ENCODE measurements around the gene ACAP1.

ACAP1 gene

DNA sequence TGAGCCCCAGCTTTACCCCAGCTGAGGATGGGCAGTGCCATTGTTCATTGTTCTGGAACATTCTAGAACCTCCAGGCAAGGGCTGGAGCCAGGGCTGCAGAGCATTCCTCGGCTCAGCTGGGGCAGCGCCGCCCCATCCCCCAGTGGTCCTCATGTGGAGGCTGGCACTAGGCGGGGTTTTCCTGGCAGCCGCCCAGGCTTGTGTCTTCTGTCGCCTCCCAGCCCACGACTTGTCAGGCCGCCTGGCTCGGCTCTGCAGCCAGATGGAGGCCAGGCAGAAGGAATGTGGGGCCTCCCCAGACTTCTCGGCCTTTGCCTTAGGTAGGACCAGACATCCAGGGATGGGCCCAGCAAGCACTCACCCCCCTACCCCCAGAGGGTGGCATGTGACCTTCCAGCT, 18.7 kb downstream of the ACAP1 start, which contains the start of gene TMEM95:
TSS of gene TMEM95 (plus strand) at position 104 of the 400 bp plus-strand sequence. CDS start at position 153, 49 bp downstream.
- Histone ChIP-seq H3K27me3 (replicated peaks; ENCODE audit: control insufficient read depth, insufficient read depth, low read length) (no peaks in the 10 kb centered on the region), H3K4me3 (replicated peaks; ENCODE audit: low read depth, low read length) (no peak within 1 kb of the TSS), H3K36me3 (ENCODE audit: control insufficient read depth, insufficient read depth, low read length) (no peaks in the 10 kb centered on the region)
- TF ChIP-seq CTCF (IDR thresholded peaks at IDR 0.05; ENCODE audit: insufficient read depth, low read length, poor library complexity, severe bottlenecking) = no peak
- no peak for DNase-seq (ENCODE audit: extremely low read depth, insufficient read length)

DNA sequence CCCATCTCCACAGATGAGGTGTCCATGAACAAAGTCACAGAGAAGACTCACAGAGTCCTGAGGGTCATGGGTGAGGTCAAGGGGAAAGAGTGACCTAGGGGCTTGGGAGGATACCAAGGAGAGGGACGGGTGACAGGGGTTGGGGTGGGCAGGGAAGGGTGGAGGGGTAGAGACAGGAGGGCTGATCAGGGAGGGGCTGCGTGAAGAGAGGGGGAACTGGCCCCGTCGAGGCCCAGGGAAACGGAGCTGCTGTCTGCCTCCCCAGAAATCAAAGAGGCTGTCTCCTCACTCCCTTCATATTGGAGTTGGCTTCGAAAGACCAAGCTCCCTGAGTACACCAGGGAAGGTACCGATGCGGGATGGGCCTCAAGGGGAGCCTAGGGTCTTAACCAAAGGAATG, 19.2 kb downstream of the ACAP1 start:
- no peaks in the 10 kb centered on the region for H3K27me3 ChIP-seq (replicated peaks; ENCODE audit: control insufficient read depth, insufficient read depth, low read length)
- H3K4me3 ChIP-seq (replicated peaks; ENCODE audit: low read depth, low read length) = no peak overlapping the region
- DNase-seq (ENCODE audit: extremely low read depth, insufficient read length) = no peak
- TF ChIP-seq CTCF (IDR thresholded peaks at IDR 0.05; ENCODE audit: insufficient read depth, low read length, poor library complexity, severe bottlenecking) = no peak
- H3K36me3 ChIP-seq (ENCODE audit: control insufficient read depth, insufficient read depth, low read length) = no peaks in the 10 kb centered on the region

DNA sequence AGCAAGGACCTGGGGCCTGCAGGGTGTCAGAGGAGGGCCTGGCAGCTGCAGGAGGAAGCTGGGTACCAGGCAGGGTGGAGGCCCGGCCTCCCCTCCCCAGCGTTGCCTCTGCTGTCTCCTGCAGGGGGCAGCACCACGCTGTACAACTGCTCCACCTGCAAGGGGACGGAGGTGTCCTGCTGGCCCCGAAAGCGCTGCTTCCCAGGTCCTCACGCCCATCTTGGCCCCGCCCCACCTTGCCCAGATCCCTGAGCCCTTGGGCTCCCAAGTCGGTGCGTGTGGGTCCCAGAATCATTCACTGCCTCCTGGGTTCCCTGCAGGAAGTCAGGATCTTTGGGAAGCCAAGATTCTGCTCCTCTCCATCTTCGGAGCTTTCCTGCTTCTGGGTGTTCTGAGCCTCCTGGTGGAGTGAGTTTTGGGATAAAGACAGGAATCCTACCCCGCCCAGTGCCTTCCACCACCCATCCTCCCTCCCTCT, 19.8 kb downstream of the ACAP1 start:
- no peaks in the 10 kb centered on the region for H3K27me3 ChIP-seq (replicated peaks; ENCODE audit: control insufficient read depth, insufficient read depth, low read length)
- TF ChIP-seq CTCF (IDR thresholded peaks at IDR 0.05; ENCODE audit: insufficient read depth, low read length, poor library complexity, severe bottlenecking) = peak; percentile 97
- H3K36me3 ChIP-seq (ENCODE audit: control insufficient read depth, insufficient read depth, low read length) = no peaks in the 10 kb centered on the region
- no peak overlapping the region for H3K4me3 ChIP-seq (replicated peaks; ENCODE audit: low read depth, low read length)
- DNase-seq (ENCODE audit: extremely low read depth, insufficient read length) = peak; percentile 82

- Histone ChIP-seq H3K4me3 (replicated peaks; ENCODE audit: low read depth, low read length) (no peak overlapping the region), H3K36me3 (ENCODE audit: control insufficient read depth, insufficient read depth, low read length) (no peaks in the 10 kb centered on the region), H3K27me3 (replicated peaks; ENCODE audit: control insufficient read depth, insufficient read depth, low read length) (no peaks in the 10 kb centered on the region)
- no peak for DNase-seq (ENCODE audit: extremely low read depth, insufficient read length)
- no peak for TF ChIP-seq CTCF (IDR thresholded peaks at IDR 0.05; ENCODE audit: insufficient read depth, low read length, poor library complexity, severe bottlenecking)
These were observed 20.4 kb downstream of the ACAP1 start for GRCh38 chr17:7356756-7357155.

GRCh38 chr17:7357381-7357780, 21.1 kb downstream of the ACAP1 start:
- DNase-seq (ENCODE audit: extremely low read depth, insufficient read length) = no peak
- Histone ChIP-seq H3K4me3 (replicated peaks; ENCODE audit: low read depth, low read length) (no peak overlapping the region), H3K27me3 (replicated peaks; ENCODE audit: control insufficient read depth, insufficient read depth, low read length) (no peaks in the 10 kb centered on the region), H3K36me3 (ENCODE audit: control insufficient read depth, insufficient read depth, low read length) (no peaks in the 10 kb centered on the region)
- no peak for TF ChIP-seq CTCF (IDR thresholded peaks at IDR 0.05; ENCODE audit: insufficient read depth, low read length, poor library complexity, severe bottlenecking)

- no peak overlapping the region for H3K4me3 ChIP-seq (replicated peaks; ENCODE audit: low read depth, low read length)
- no peaks in the 10 kb centered on the region for H3K27me3 ChIP-seq (replicated peaks; ENCODE audit: control insufficient read depth, insufficient read depth, low read length)
- no peak for TF ChIP-seq CTCF (IDR thresholded peaks at IDR 0.05; ENCODE audit: insufficient read depth, low read length, poor library complexity, severe bottlenecking)
- DNase-seq (ENCODE audit: extremely low read depth, insufficient read length) = no peak
- no peaks in the 10 kb centered on the region for H3K36me3 ChIP-seq (ENCODE audit: control insufficient read depth, insufficient read depth, low read length)
These were observed 25.6 kb downstream of the ACAP1 start for GRCh38 chr17:7361906-7362305.

Measured in GM06990 (cell line).